ENCODE measurements around the gene OPTN.

Gene OPTN

GRCh38 chr10:13115832-13116803 is 16.2 kb downstream of the OPTN start:
- DNase-seq (ENCODE audit: low read depth, low spot score), result no peak
- no peak for TF ChIP-seq CTCF (IDR thresholded peaks at IDR 0.05; ENCODE audit: insufficient read depth, low read length, missing control alignments)
- ChIA-PET POLR2A (no interaction called here), CTCF (no interaction called here)
- H3K4me3 ChIP-seq (ENCODE audit: low read depth, low read length), result no peak overlapping the region

GRCh38 chr10:13117841-13118783 is 18.1 kb downstream of the OPTN start:
- ChIA-PET CTCF (interaction anchor here (1.1 to 1.3 kb wide), 3 partner anchors 25 to 184 kb away, joined by 3 to 4 read pairs (median 3); no protein-coding TSS in a partner anchor), POLR2A (interaction anchor here (0.6 to 1.3 kb wide), 2 partner anchors 7 to 8 kb away, joined by 3 to 4 read pairs; no protein-coding TSS in a partner anchor)
- no peak for TF ChIP-seq CTCF (IDR thresholded peaks at IDR 0.05; ENCODE audit: insufficient read depth, low read length, missing control alignments)
- no peak overlapping the region for H3K4me3 ChIP-seq (ENCODE audit: low read depth, low read length)
- no peak for DNase-seq (ENCODE audit: low read depth, low spot score)

- no peak overlapping the region for H3K4me3 ChIP-seq (ENCODE audit: low read depth, low read length)
- no peak for DNase-seq (ENCODE audit: low read depth, low spot score)
- CTCF ChIA-PET, result interaction anchor here (1.1 to 1.3 kb wide), 3 partner anchors 24 to 183 kb away, joined by 3 to 4 read pairs (median 3); no protein-coding TSS in a partner anchor
- POLR2A ChIA-PET, result interaction anchor here (0.6 to 1.3 kb wide), 2 partner anchors 8 to 9 kb away, joined by 3 to 4 read pairs; no protein-coding TSS in a partner anchor
- TF ChIP-seq CTCF (IDR thresholded peaks at IDR 0.05; ENCODE audit: insufficient read depth, low read length, missing control alignments), result no peak
Measured at GRCh38 chr10:13118784-13119410, 18.9 kb downstream of the OPTN start.

- CTCF ChIA-PET, result no interaction called here
- POLR2A ChIA-PET, result no interaction called here
- DNase-seq (ENCODE audit: low read depth, low spot score), result no peak
- TF ChIP-seq CTCF (IDR thresholded peaks at IDR 0.05; ENCODE audit: insufficient read depth, low read length, missing control alignments), result no peak
- H3K4me3 ChIP-seq (ENCODE audit: low read depth, low read length), result no peak overlapping the region
Measured at GRCh38 chr10:13120786-13121499, 21.0 kb downstream of the OPTN start.

- TF ChIP-seq CTCF (IDR thresholded peaks at IDR 0.05; ENCODE audit: insufficient read depth, low read length, missing control alignments), result no peak
- no peak for DNase-seq (ENCODE audit: low read depth, low spot score)
- H3K4me3 ChIP-seq (ENCODE audit: low read depth, low read length), result no peak overlapping the region
- CTCF ChIA-PET, result no interaction called here
- POLR2A ChIA-PET, result no interaction called here
Measured at GRCh38 chr10:13121500-13121854, 21.5 kb downstream of the OPTN start.

All from AG04449 (cell line).